Liver (tissue), 3 donors: ENCODE data around the gene ACSS2.

Source experiments
- CTCF ChIP-seq: fragments of 150-350 bp; IDR thresholded peaks from 2 replicates; pipeline ENCODE4 v1.5.1; 2017; ENCODE audit warnings: improper control_type of control experiment, low read depth, low read length; ENCODE audit not compliant: missing input control
- EGR1 ChIP-seq, 2 donors: IDR thresholded peaks; 2 replicates each; pipeline ENCODE4 v1.6.1; 2016 to 2018; ENCODE audit warnings: antibody characterized with exemption in 2 of 2, low read depth in 2 of 2
- GABPA ChIP-seq, 2 donors: IDR thresholded peaks in 1 of 2; conservative IDR thresholded peaks in 1 of 2; 2 replicates each; pipeline ENCODE4 v1.6.1; 2016; ENCODE audit warnings: antibody characterized with exemption in 2 of 2, mild to moderate bottlenecking in 1 of 2, moderate library complexity in 1 of 2
- HNF4A ChIP-seq, 2 donors: conservative IDR thresholded peaks; 2 replicates each; pipeline ENCODE4 v1.6.1; 2016; ENCODE audit warnings: antibody characterized with exemption in 2 of 2, mild to moderate bottlenecking in 2 of 2
- JUND ChIP-seq, 2 donors: IDR thresholded peaks; 2 replicates each; pipeline ENCODE4 v1.6.1; 2016; ENCODE audit warnings: antibody characterized with exemption in 2 of 2
- MAX ChIP-seq: IDR thresholded peaks from 2 replicates; pipeline ENCODE4 v1.6.1; 2016; ENCODE audit warnings: antibody characterized with exemption
- RAD21 ChIP-seq, 2 donors: IDR thresholded peaks; 2 replicates each; pipeline ENCODE4 v1.6.1; 2016; ENCODE audit warnings: antibody characterized with exemption in 2 of 2, mild to moderate bottlenecking in 2 of 2
- SP1 ChIP-seq: IDR thresholded peaks from 2 replicates; pipeline ENCODE4 v1.6.1; 2018; ENCODE audit warnings: antibody characterized with exemption, mild to moderate bottlenecking
- YY1 ChIP-seq: IDR thresholded peaks from 2 replicates; pipeline ENCODE4 v1.6.1; 2016; ENCODE audit warnings: antibody characterized with exemption, mild to moderate bottlenecking
- TF ChIP-seq, protein P1 (sequence below): IDR thresholded peaks from 2 replicates; pipeline ENCODE4 v1.6.1; 2016; ENCODE audit warnings: antibody characterized with exemption
- TF ChIP-seq, protein P2 (sequence below): IDR thresholded peaks from 2 replicates; pipeline ENCODE4 v1.6.1; 2016; ENCODE audit warnings: antibody characterized with exemption, mild to moderate bottlenecking
- donor health status: healthy.
- donor health status: healthy.

- TF ChIP-seq CTCF (no peak), YY1 (no peak), RAD21 (IDR thresholded peaks at IDR 0.05) (no peak), HNF4A (conservative IDR thresholded peaks at IDR 0.05) (no peak), SP1 (no peak), MAX (no peak), GABPA (IDR thresholded peaks at IDR 0.05 in 1 of 2, conservative IDR thresholded peaks at IDR 0.05 in 1 of 2) (no peak), JUND (IDR thresholded peaks at IDR 0.05) (no peak), EGR1 (IDR thresholded peaks at IDR 0.05; ENCODE audit: low read depth in 2 of 2) (no peak)
- TF ChIP-seq, protein P1, sequence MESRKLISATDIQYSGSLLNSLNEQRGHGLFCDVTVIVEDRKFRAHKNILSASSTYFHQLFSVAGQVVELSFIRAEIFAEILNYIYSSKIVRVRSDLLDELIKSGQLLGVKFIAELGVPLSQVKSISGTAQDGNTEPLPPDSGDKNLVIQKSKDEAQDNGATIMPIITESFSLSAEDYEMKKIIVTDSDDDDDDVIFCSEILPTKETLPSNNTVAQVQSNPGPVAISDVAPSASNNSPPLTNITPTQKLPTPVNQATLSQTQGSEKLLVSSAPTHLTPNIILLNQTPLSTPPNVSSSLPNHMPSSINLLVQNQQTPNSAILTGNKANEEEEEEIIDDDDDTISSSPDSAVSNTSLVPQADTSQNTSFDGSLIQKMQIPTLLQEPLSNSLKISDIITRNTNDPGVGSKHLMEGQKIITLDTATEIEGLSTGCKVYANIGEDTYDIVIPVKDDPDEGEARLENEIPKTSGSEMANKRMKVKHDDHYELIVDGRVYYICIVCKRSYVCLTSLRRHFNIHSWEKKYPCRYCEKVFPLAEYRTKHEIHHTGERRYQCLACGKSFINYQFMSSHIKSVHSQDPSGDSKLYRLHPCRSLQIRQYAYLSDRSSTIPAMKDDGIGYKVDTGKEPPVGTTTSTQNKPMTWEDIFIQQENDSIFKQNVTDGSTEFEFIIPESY, result no peak
- TF ChIP-seq, protein P2, sequence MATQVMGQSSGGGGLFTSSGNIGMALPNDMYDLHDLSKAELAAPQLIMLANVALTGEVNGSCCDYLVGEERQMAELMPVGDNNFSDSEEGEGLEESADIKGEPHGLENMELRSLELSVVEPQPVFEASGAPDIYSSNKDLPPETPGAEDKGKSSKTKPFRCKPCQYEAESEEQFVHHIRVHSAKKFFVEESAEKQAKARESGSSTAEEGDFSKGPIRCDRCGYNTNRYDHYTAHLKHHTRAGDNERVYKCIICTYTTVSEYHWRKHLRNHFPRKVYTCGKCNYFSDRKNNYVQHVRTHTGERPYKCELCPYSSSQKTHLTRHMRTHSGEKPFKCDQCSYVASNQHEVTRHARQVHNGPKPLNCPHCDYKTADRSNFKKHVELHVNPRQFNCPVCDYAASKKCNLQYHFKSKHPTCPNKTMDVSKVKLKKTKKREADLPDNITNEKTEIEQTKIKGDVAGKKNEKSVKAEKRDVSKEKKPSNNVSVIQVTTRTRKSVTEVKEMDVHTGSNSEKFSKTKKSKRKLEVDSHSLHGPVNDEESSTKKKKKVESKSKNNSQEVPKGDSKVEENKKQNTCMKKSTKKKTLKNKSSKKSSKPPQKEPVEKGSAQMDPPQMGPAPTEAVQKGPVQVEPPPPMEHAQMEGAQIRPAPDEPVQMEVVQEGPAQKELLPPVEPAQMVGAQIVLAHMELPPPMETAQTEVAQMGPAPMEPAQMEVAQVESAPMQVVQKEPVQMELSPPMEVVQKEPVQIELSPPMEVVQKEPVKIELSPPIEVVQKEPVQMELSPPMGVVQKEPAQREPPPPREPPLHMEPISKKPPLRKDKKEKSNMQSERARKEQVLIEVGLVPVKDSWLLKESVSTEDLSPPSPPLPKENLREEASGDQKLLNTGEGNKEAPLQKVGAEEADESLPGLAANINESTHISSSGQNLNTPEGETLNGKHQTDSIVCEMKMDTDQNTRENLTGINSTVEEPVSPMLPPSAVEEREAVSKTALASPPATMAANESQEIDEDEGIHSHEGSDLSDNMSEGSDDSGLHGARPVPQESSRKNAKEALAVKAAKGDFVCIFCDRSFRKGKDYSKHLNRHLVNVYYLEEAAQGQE, result no peak
These were observed 24.1 kb upstream of the ACSS2 start for GRCh38 chr20:34852298-34852697.
